Hepatocyte (in vitro differentiated cells): ENCODE data around the gene TOE1. TPM values are rescaled to one million over a fixed set of nuclear protein-coding genes. Genes with fewer than 3 reads are reported as not detected.

ENCODE experiments used
- DNase-seq: peaks from one replicate; pipeline ENCODE4 v3.0.0-alpha.2; 2016; ENCODE audit warnings: low spot score
- H2AFZ ChIP-seq: fragments of 200-600 bp; sonication (generic); 2 replicates; pipeline ENCODE4 v1.6.0; 2016; ENCODE audit warnings: antibody characterized with exemption, mild to moderate bottlenecking
- H3K27ac ChIP-seq: fragments of 200-600 bp; sonication (generic); 2 replicates; pipeline ENCODE4 v1.5.1; 2016; ENCODE audit warnings: mild to moderate bottlenecking
- H3K27me3 ChIP-seq: fragments of 200-600 bp; sonication (generic); 2 replicates; pipeline ENCODE4 v1.6.1; 2016
- H3K36me3 ChIP-seq: fragments of 200-600 bp; sonication (generic); replicated peaks from 2 replicates; pipeline ENCODE4 v1.5.1; 2016; ENCODE audit warnings: low read depth; ENCODE audit not compliant: insufficient read depth
- H3K4me1 ChIP-seq: fragments of 200-600 bp; sonication (generic); 2 replicates; pipeline ENCODE4 v1.5.1; 2016; ENCODE audit warnings: mild to moderate bottlenecking, moderate library complexity; ENCODE audit not compliant: insufficient read depth
- H3K4me2 ChIP-seq: fragments of 200-600 bp; sonication (generic); 2 replicates; pipeline ENCODE4 v1.6.0; 2016
- H3K4me3 ChIP-seq: fragments of 200-600 bp; sonication (generic); 2 replicates; pipeline ENCODE4 v1.5.1; 2016; ENCODE audit warnings: mild to moderate bottlenecking
- H3K79me2 ChIP-seq: fragments of 200-600 bp; sonication (generic); 2 replicates; pipeline ENCODE4 v1.6.0; 2017; ENCODE audit warnings: mild to moderate bottlenecking
- H3K9me2 ChIP-seq: fragments of 200-600 bp; sonication (generic); replicated peaks from 2 replicates; pipeline ENCODE4 v1.6.0; 2017; ENCODE audit warnings: mild to moderate bottlenecking; ENCODE audit not compliant: insufficient read depth
- H3K9me3 ChIP-seq: fragments of 200-600 bp; sonication (generic); 2 replicates; pipeline ENCODE4 v1.5.1; 2016; ENCODE audit warnings: low read depth, mild to moderate bottlenecking
- H4K20me1 ChIP-seq: fragments of 200-600 bp; sonication (generic); 2 replicates; pipeline ENCODE4 v1.6.0; 2016; ENCODE audit warnings: mild to moderate bottlenecking; ENCODE audit not compliant: insufficient read depth, poor library complexity, severe bottlenecking
- EZH2 ChIP-seq: fragments of 200-600 bp; sonication (generic); IDR thresholded peaks from 2 replicates; pipeline ENCODE4 v1.6.1; 2016; ENCODE audit warnings: antibody characterized with exemption, mild to moderate bottlenecking, borderline replicate concordance
- EZH2phosphoT487 ChIP-seq: fragments of 200-600 bp; sonication (generic); IDR thresholded peaks from one replicate; pipeline ENCODE4 v1.6.1; 2018; ENCODE audit warnings: antibody characterized with exemption, mild to moderate bottlenecking, low read depth, moderate library complexity; ENCODE audit not compliant: unreplicated experiment, severe bottlenecking
- WGBS: methylation state at CpG from one replicate; pipeline ENCODE4 v1.1.6; 2016; ENCODE audit warnings: low lambda C conversion rate; ENCODE audit errors: missing lambda C conversion rate; 5-methylcytosine and 5-hydroxymethylcytosine counted together
- polyA plus RNA-seq: library from polyadenylated mRNA; unstranded; fragments of >200 nt; fragmentation: Nextera tagmentation; extraction: Ambion mirVana; gene quantifications from 2 replicates; pipeline ENCODE4 v1.2.1, GENCODE V29; 2016
- total RNA-seq: library from RNA; depleted of rRNA; stranded (reverse); fragments of >200 nt; gene quantifications from 2 replicates; pipeline ENCODE4 v1.2.3, GENCODE V29; 2014
- TF ChIP-seq, protein P1 (sequence below): fragments of 200-600 bp; sonication (generic); IDR thresholded peaks from 2 replicates; pipeline ENCODE4 v1.5.1; 2016; ENCODE audit warnings: antibody characterized with exemption, mild to moderate bottlenecking; ENCODE audit not compliant: poor library complexity

Gene TOE1
- total and polyA plus RNA-seq, 2 experiments from 2014 or later = 10.6 to 12.2 TPM

DNA sequence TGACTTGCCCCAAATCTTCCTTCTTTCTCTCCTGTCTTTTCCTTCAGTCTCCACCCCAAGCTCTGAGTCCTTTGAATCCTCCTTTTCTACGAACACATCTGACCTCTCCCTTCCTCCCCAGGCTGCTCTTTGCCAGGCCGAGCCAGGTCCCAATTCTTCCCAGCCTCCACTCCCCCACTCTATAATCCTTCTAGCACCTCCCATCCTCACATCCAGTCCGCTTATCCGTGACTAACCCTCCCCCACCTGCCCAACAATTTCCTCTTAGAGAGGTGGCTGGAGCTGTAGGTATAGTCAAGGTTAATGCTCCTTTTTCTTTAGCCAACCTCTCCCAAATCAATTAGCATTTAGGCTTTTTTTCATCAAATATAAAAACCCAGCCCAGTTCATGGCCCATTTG lies 22.8 kb upstream of the TOE1 start:
- no peak for DNase-seq
- H3K4me3 ChIP-seq = no peak overlapping the region
- H3K36me3 ChIP-seq = no peaks in the 10 kb centered on the region
- no peak overlapping the region for H2AFZ ChIP-seq
- no peaks in the 10 kb centered on the region for H3K9me3 ChIP-seq
- H3K27ac ChIP-seq = no peak overlapping the region
- H3K4me1 ChIP-seq = no peaks in the 10 kb centered on the region
- no peak for TF ChIP-seq EZH2phosphoT487
- TF ChIP-seq, protein P1, sequence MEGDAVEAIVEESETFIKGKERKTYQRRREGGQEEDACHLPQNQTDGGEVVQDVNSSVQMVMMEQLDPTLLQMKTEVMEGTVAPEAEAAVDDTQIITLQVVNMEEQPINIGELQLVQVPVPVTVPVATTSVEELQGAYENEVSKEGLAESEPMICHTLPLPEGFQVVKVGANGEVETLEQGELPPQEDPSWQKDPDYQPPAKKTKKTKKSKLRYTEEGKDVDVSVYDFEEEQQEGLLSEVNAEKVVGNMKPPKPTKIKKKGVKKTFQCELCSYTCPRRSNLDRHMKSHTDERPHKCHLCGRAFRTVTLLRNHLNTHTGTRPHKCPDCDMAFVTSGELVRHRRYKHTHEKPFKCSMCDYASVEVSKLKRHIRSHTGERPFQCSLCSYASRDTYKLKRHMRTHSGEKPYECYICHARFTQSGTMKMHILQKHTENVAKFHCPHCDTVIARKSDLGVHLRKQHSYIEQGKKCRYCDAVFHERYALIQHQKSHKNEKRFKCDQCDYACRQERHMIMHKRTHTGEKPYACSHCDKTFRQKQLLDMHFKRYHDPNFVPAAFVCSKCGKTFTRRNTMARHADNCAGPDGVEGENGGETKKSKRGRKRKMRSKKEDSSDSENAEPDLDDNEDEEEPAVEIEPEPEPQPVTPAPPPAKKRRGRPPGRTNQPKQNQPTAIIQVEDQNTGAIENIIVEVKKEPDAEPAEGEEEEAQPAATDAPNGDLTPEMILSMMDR = no peak
- TF ChIP-seq EZH2 = no peak
- no peaks in the 10 kb centered on the region for H3K79me2 ChIP-seq
- H3K9me2 ChIP-seq = no peaks in the 10 kb centered on the region
- H3K4me2 ChIP-seq = no peak overlapping the region
- 50% methylated on average over 4 of the region's 4 CpGs for WGBS
- H4K20me1 ChIP-seq = no peaks in the 10 kb centered on the region
- no peaks in the 10 kb centered on the region for H3K27me3 ChIP-seq

DNA sequence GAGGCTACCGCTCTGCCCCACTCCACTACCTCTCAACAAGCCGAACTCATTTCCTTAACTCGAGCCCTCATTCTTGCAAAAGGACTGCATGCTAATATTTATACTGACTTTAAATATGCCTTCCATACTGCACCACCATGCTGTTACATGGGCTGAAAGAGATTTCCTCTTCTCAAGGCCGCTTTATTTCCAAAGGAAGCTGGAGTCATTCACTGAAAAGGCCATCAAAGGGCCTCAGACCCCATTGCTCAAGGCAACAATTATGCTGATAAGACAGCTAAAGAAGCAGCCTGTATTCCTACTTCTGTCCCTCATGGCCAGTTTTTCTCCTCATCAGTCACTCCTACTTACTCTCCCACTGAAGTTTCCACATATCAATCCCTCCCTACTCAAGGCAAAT lies 20.2 kb upstream of the TOE1 start:
- H3K9me2 ChIP-seq = no peaks in the 10 kb centered on the region
- H3K4me1 ChIP-seq = no peaks in the 10 kb centered on the region
- H3K4me3 ChIP-seq = no peak overlapping the region
- H2AFZ ChIP-seq = no peak overlapping the region
- no peaks in the 10 kb centered on the region for H4K20me1 ChIP-seq
- no peaks in the 10 kb centered on the region for H3K79me2 ChIP-seq
- no peak for DNase-seq
- TF ChIP-seq EZH2 (no peak), EZH2phosphoT487 (no peak)
- TF ChIP-seq, protein P1 = no peak
- H3K27me3 ChIP-seq = no peaks in the 10 kb centered on the region
- no peaks in the 10 kb centered on the region for H3K36me3 ChIP-seq
- WGBS = 81% methylated on average over 4 of the region's 4 CpGs
- H3K4me2 ChIP-seq = no peak overlapping the region
- no peak overlapping the region for H3K27ac ChIP-seq
- no peaks in the 10 kb centered on the region for H3K9me3 ChIP-seq

GRCh38 chr1:45321444-45321843 lies 18.5 kb upstream of the TOE1 start:
- Histone ChIP-seq H3K79me2 (no peaks in the 10 kb centered on the region), H3K36me3 (no peaks in the 10 kb centered on the region), H3K4me3 (no peak overlapping the region), H3K4me1 (peaks cover 5% of the 10 kb centered on the region), H4K20me1 (no peaks in the 10 kb centered on the region), H3K27me3 (no peaks in the 10 kb centered on the region), H3K27ac (no peak overlapping the region), H3K4me2 (no peak overlapping the region), H3K9me2 (no peaks in the 10 kb centered on the region), H3K9me3 (no peaks in the 10 kb centered on the region), H2AFZ (no peak overlapping the region)
- TF ChIP-seq EZH2 = no peak
- no peak for TF ChIP-seq EZH2phosphoT487
- TF ChIP-seq, protein P1 = no peak
- no peak for DNase-seq
- 77% methylated on average over 5 of the region's 5 CpGs for WGBS

DNA sequence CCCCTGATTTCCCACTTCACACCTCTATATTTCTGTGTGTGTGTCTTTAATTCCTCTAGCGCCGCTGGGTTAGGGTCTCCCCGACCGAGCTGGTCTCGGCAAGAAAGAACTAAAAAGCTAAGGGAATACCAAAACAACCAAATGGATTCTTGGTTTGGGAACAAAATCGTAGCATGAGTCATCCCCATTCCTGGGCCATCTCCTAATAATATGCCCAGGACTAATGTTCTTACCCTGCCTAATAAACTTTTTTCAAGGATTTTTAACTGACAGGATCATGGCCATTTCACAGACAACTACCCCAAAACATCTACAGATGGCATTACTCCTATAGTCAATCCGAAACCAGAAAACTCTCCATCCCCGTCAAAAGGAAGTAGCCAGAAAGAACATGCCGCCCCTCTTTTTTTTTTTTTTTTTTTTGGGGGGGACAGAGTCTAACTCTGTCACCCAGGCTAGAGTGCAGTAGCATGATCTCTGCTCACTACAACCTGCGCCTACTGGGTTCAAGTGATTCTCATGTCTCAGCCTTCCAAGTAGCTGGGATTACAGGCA lies 17.4 kb upstream of the TOE1 start:
- H3K36me3 ChIP-seq = no peaks in the 10 kb centered on the region
- H4K20me1 ChIP-seq = no peaks in the 10 kb centered on the region
- peaks cover 9% of the 10 kb centered on the region for H3K4me1 ChIP-seq
- no peak overlapping the region for H2AFZ ChIP-seq
- no peak for DNase-seq
- H3K9me3 ChIP-seq = no peaks in the 10 kb centered on the region
- no peak overlapping the region for H3K27ac ChIP-seq
- no peak overlapping the region for H3K4me3 ChIP-seq
- no peak overlapping the region for H3K4me2 ChIP-seq
- no peaks in the 10 kb centered on the region for H3K9me2 ChIP-seq
- no peaks in the 10 kb centered on the region for H3K27me3 ChIP-seq
- TF ChIP-seq EZH2 (no peak), EZH2phosphoT487 (no peak)
- TF ChIP-seq, protein P1 = no peak
- WGBS = 83% methylated on average over 10 of the region's 10 CpGs
- peaks cover 2% of the 10 kb centered on the region for H3K79me2 ChIP-seq
